Epithelial cell of proximal tubule (primary cell): ENCODE measurements around the gene TGM5. TPM values are rescaled to one million over a fixed set of nuclear protein-coding genes. Genes with fewer than 3 reads are reported as not detected.

Experiments
- DNase-seq: peaks from one replicate; pipeline ENCODE4 v3.0.0-alpha.2; 2011; ENCODE audit warnings: low read depth
- H3K4me3 ChIP-seq: 2 replicates; pipeline ENCODE4 v1.5.1; 2011; ENCODE audit warnings: low read depth, mild to moderate bottlenecking, low read length
- total RNA-seq: library from RNA; depleted of rRNA; stranded (reverse); fragments of >200 nt; gene quantifications from 2 replicates; pipeline ENCODE4 v1.2.3, GENCODE V29; 2015
- TF ChIP-seq, protein P1 (sequence below): conservative IDR thresholded peaks from 2 replicates; pipeline ENCODE4 v1.5.1; 2012; ENCODE audit warnings: low read depth, mild to moderate bottlenecking, low read length

Gene TGM5
- total RNA-seq, 1 donor from 2014 or later, result 0.06 TPM

DNA sequence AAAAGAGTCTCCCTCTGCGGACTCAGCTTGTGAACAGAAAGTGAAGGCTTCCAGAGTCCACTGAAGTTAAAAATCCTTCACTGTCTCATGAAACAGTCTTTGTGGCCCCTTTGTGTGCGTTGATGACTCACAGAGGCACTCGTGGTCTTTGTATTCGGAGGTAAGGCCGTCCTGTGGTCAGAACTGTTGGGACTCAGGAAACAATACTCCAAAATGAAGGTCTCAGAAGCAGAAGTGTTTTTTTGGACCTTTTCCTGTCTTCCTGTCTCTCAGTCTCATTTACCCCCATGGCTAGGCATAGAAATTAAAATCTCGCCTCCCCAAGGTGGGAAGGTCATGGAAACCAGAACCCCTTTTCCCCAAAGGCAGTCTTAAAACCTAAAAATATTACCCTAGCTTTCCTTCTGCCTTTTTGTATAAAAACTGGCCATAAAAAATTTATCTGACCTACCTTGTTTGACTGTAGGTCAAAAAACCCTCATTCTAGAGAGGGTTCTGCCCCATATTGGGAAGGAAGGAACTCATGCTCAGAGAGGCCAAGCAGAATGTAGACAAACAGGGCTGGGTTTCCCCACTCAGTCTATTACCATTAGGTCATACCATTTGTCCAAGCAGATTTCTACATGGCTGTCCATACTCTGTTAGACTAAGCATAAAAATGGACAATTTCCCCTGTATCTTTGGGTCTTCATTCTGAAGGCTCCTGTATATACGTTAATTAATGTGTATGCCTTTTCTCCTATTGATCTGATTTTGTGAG lies 26.8 kb downstream of the TGM5 start:
- no peak for DNase-seq
- TF ChIP-seq, protein P1, sequence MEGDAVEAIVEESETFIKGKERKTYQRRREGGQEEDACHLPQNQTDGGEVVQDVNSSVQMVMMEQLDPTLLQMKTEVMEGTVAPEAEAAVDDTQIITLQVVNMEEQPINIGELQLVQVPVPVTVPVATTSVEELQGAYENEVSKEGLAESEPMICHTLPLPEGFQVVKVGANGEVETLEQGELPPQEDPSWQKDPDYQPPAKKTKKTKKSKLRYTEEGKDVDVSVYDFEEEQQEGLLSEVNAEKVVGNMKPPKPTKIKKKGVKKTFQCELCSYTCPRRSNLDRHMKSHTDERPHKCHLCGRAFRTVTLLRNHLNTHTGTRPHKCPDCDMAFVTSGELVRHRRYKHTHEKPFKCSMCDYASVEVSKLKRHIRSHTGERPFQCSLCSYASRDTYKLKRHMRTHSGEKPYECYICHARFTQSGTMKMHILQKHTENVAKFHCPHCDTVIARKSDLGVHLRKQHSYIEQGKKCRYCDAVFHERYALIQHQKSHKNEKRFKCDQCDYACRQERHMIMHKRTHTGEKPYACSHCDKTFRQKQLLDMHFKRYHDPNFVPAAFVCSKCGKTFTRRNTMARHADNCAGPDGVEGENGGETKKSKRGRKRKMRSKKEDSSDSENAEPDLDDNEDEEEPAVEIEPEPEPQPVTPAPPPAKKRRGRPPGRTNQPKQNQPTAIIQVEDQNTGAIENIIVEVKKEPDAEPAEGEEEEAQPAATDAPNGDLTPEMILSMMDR, result no peak
- no peak overlapping the region for H3K4me3 ChIP-seq

DNA sequence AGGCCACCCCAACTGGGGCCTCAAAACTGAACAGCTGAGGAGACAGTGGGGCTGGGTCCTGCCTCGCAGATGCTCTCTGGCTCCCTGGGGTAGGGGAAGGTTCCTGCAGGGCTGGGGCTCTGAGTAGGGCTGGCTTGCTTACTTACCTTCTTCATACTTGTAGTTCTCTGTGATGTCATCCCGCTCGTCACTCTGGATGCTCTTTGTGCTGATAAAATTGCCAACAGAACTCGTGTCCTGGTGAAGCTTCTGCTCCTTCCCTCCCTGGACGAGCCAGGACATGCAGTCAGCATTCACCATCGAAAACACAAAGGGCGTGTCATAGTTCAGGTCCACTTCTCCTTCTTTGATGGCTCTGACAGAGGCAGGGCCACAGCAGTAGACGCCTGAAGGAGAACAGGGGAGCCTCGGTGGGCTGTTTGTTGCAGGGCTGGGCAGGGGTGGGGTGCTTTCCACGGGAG lies 28.0 kb downstream of the TGM5 start:
- no peak for DNase-seq
- TF ChIP-seq, protein P1, result no peak
- no peak overlapping the region for H3K4me3 ChIP-seq

GRCh38 chr15:43237842-43238470 lies 28.8 kb downstream of the TGM5 start:
- no peak overlapping the region for H3K4me3 ChIP-seq
- TF ChIP-seq, protein P1, result no peak
- DNase-seq, result no peak

- TF ChIP-seq, protein P1, result no peak
- no peak overlapping the region for H3K4me3 ChIP-seq
- no peak for DNase-seq
These were observed 31.2 kb downstream of the TGM5 start for GRCh38 chr15:43235536-43235935.

DNA sequence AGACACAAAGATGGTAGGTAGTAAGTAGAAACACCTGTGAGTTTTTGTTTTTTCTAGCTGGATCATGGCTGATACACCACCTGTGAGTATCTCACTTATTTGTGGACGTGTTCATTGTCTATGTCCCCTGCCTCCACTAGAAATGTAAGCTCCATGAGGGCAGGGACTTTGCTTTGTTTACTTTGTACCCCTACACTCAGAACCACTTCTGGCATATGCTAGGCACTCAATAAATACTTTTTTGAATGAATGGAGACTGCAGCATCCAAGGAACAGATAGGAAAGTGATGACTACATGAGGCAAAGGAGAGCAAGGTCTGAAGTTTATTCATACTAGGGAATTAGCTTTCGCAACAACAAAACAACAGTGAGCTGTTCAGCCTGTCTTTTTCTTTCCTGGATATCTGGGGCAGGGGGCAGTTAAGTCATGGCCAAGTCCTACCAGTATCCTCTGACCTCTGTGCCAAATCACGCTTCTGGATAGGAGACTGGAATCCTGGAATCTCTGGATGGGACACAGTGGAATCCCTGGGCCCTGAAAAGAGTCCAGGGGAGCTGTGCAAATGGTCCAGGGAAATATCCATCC lies 34.3 kb downstream of the TGM5 start:
- DNase-seq, result no peak
- no peak overlapping the region for H3K4me3 ChIP-seq
- TF ChIP-seq, protein P1, result no peak

DNA sequence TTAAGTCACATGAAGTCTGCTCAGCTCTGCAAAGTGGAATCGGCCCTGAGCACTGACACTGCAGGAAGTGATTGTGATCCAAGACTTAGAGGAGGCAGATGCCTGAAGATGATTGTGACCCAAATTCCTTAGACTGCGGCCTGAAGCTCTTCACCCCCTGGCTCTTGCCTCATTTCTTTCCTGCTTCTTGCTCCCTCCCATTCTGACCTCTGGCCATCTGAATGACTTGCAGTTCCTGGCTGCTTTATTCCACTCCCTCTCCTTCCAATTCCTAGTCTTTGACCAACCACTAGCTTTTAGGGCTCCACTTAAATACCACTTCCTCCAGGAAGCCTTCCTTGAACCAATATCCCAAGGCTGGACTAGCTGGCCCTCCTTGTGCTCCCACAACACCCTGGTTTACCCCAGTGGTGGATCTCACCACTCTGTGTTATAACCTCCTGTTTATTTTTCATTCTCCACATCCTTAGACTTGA lies 36.0 kb downstream of the TGM5 start:
- TF ChIP-seq, protein P1, result no peak
- no peak for DNase-seq
- no peak overlapping the region for H3K4me3 ChIP-seq
